Activated CD8-positive, alpha-beta memory T cell treated with anti-CD3 and anti-CD28 coated beads, Interleukin-2, amount 10 ng/mL, durations not matched to agents 7 days and 5 days (primary cell): ENCODE data around the gene SRGAP1. TPM values are rescaled to one million over a fixed set of nuclear protein-coding genes. Genes with fewer than 3 reads are reported as not detected.

ENCODE experiments used
- ATAC-seq: fragments of 150-1000 bp; cut with Tn5 transposase; one replicate; pipeline ENCODE4 v1.10.0; 2021; ENCODE audit warnings: moderate library complexity
- CTCF ChIA-PET: fragments of 350-600 bp; sonication (Branson Sonifier 250); formaldehyde crosslinking; loops from one replicate; lab custom pipeline; 2021; ENCODE audit warnings: antibody characterized with exemption; lab: Charles Lee
- DNase-seq: peaks from one replicate; pipeline ENCODE4 v3.0.0-alpha.2; 2020
- H3K27ac Mint-ChIP-seq: one replicate; pipeline ENCODE4 v1.8.0; 2021; ENCODE audit warnings: mild to moderate bottlenecking, mixed read lengths
- H3K27me3 Mint-ChIP-seq: one replicate; pipeline ENCODE4 v1.8.0; 2021; ENCODE audit warnings: mixed read lengths
- H3K36me3 Mint-ChIP-seq: one replicate; pipeline ENCODE4 v1.8.0; 2021; ENCODE audit warnings: mild to moderate bottlenecking, mixed read lengths
- H3K4me1 Mint-ChIP-seq: one replicate; pipeline ENCODE4 v1.8.0; 2021; ENCODE audit warnings: mixed read lengths
- H3K4me3 Mint-ChIP-seq: one replicate; pipeline ENCODE4 v1.8.0; 2021; ENCODE audit warnings: mild to moderate bottlenecking, moderate library complexity, mixed read lengths
- H3K9me3 Mint-ChIP-seq: one replicate; pipeline ENCODE4 v1.8.0; 2022; ENCODE audit warnings: low read depth, mixed read lengths
- total RNA-seq, 2 experiments: library from RNA; stranded (reverse); gene quantifications; one replicate each; pipeline ENCODE4 v1.2.3, GENCODE V29; 2021

The SRGAP1 gene
- total RNA-seq, 2 experiments from 2014 or later, result 0.14 TPM; not detected in 1

GRCh38 chr12:63909746-63910145 lies 65.2 kb downstream of the SRGAP1 start:
- peaks cover 4% of the 10 kb centered on the region for H3K27me3 Mint-ChIP-seq
- ATAC-seq, result no peak

GRCh38 chr12:63911341-63911740 lies 66.8 kb downstream of the SRGAP1 start:
- Mint-ChIP-seq H3K4me1 (no peaks in the 10 kb centered on the region), H3K36me3 (no peaks in the 10 kb centered on the region), H3K9me3 (no peaks in the 10 kb centered on the region), H3K4me3 (no peak overlapping the region), H3K27me3 (peaks cover 13% of the 10 kb centered on the region), H3K27ac (no peak overlapping the region)
- ATAC-seq, result no peak
- CTCF ChIA-PET, result no interaction called here
- no peak for DNase-seq

More at GRCh38 chr12:63909746-63910145, 65.2 kb downstream of the SRGAP1 start:
- no peaks in the 10 kb centered on the region for H3K9me3 Mint-ChIP-seq
- CTCF ChIA-PET, result no interaction called here
- H3K4me3 Mint-ChIP-seq, result no peak overlapping the region
- H3K4me1 Mint-ChIP-seq, result no peaks in the 10 kb centered on the region
- no peak overlapping the region for H3K27ac Mint-ChIP-seq
- no peak for DNase-seq
- no peaks in the 10 kb centered on the region for H3K36me3 Mint-ChIP-seq

- DNase-seq (no peak), ATAC-seq (no peak)
- no peaks in the 10 kb centered on the region for H3K4me1 Mint-ChIP-seq
- H3K9me3 Mint-ChIP-seq, result no peaks in the 10 kb centered on the region
- H3K4me3 Mint-ChIP-seq, result no peak overlapping the region
- no peak overlapping the region for H3K27ac Mint-ChIP-seq
- no peaks in the 10 kb centered on the region for H3K36me3 Mint-ChIP-seq
- H3K27me3 Mint-ChIP-seq, result peaks cover 13% of the 10 kb centered on the region
- CTCF ChIA-PET, result no interaction called here
Observed at GRCh38 chr12:63912651-63913050, 68.2 kb downstream of the SRGAP1 start.

GRCh38 chr12:63913929-63914328 lies 69.4 kb downstream of the SRGAP1 start:
- Mint-ChIP-seq H3K27ac (no peak overlapping the region), H3K9me3 (no peaks in the 10 kb centered on the region), H3K27me3 (peaks cover 13% of the 10 kb centered on the region), H3K4me3 (no peak overlapping the region), H3K4me1 (no peaks in the 10 kb centered on the region), H3K36me3 (no peaks in the 10 kb centered on the region)
- no peak for ATAC-seq
- CTCF ChIA-PET, result no interaction called here
- DNase-seq, result no peak

GRCh38 chr12:63915105-63915800 lies 70.8 kb downstream of the SRGAP1 start:
- H3K4me1 Mint-ChIP-seq, result no peaks in the 10 kb centered on the region
- no peak for ATAC-seq
- peaks cover 13% of the 10 kb centered on the region for H3K27me3 Mint-ChIP-seq
- H3K9me3 Mint-ChIP-seq, result no peaks in the 10 kb centered on the region
- CTCF ChIA-PET, result interaction anchor here (0.6 kb wide), 1 partner anchor 470 kb away, joined by 3 read pairs; no protein-coding TSS in a partner anchor
- DNase-seq, result no peak
- no peak overlapping the region for H3K27ac Mint-ChIP-seq
- no peak overlapping the region for H3K4me3 Mint-ChIP-seq
- no peaks in the 10 kb centered on the region for H3K36me3 Mint-ChIP-seq

- no peaks in the 10 kb centered on the region for H3K9me3 Mint-ChIP-seq
- H3K27ac Mint-ChIP-seq, result no peak overlapping the region
- H3K36me3 Mint-ChIP-seq, result no peaks in the 10 kb centered on the region
- H3K4me1 Mint-ChIP-seq, result no peaks in the 10 kb centered on the region
- DNase-seq (no peak), ATAC-seq (no peak)
- no peak overlapping the region for H3K4me3 Mint-ChIP-seq
- H3K27me3 Mint-ChIP-seq, result peaks cover 16% of the 10 kb centered on the region
- CTCF ChIA-PET, result no interaction called here
Observed at GRCh38 chr12:63916561-63917476, 72.3 kb downstream of the SRGAP1 start.

- Mint-ChIP-seq H3K27me3 (peaks cover 16% of the 10 kb centered on the region), H3K36me3 (no peaks in the 10 kb centered on the region), H3K4me3 (no peak overlapping the region), H3K27ac (no peak overlapping the region), H3K9me3 (no peaks in the 10 kb centered on the region), H3K4me1 (no peaks in the 10 kb centered on the region)
- CTCF ChIA-PET, result no interaction called here
- DNase-seq (no peak), ATAC-seq (no peak)
Observed at GRCh38 chr12:63917477-63917862, 73.0 kb downstream of the SRGAP1 start.

GRCh38 chr12:63917864-63918799 lies 73.6 kb downstream of the SRGAP1 start:
- ATAC-seq (no peak), DNase-seq (no peak)
- Mint-ChIP-seq H3K27ac (no peak overlapping the region), H3K36me3 (no peaks in the 10 kb centered on the region), H3K27me3 (peaks cover 16% of the 10 kb centered on the region), H3K9me3 (no peaks in the 10 kb centered on the region), H3K4me1 (no peaks in the 10 kb centered on the region), H3K4me3 (no peak overlapping the region)
- CTCF ChIA-PET, result no interaction called here

- Mint-ChIP-seq H3K36me3 (no peaks in the 10 kb centered on the region), H3K9me3 (no peaks in the 10 kb centered on the region), H3K4me1 (no peaks in the 10 kb centered on the region), H3K27me3 (peaks cover 15% of the 10 kb centered on the region), H3K4me3 (no peak overlapping the region), H3K27ac (no peak overlapping the region)
- CTCF ChIA-PET, result no interaction called here
- DNase-seq (no peak), ATAC-seq (no peak)
Observed at GRCh38 chr12:63918800-63919300, 74.3 kb downstream of the SRGAP1 start.

GRCh38 chr12:63919756-63920155 lies 75.3 kb downstream of the SRGAP1 start:
- no peak overlapping the region for H3K27ac Mint-ChIP-seq
- CTCF ChIA-PET, result no interaction called here
- H3K9me3 Mint-ChIP-seq, result no peaks in the 10 kb centered on the region
- DNase-seq (no peak), ATAC-seq (no peak)
- H3K36me3 Mint-ChIP-seq, result no peaks in the 10 kb centered on the region
- peaks cover 12% of the 10 kb centered on the region for H3K27me3 Mint-ChIP-seq
- no peak overlapping the region for H3K4me3 Mint-ChIP-seq
- H3K4me1 Mint-ChIP-seq, result no peaks in the 10 kb centered on the region

GRCh38 chr12:63921157-63921556 lies 76.7 kb downstream of the SRGAP1 start:
- H3K9me3 Mint-ChIP-seq, result no peaks in the 10 kb centered on the region
- CTCF ChIA-PET, result no interaction called here
- no peaks in the 10 kb centered on the region for H3K4me1 Mint-ChIP-seq
- H3K27me3 Mint-ChIP-seq, result peaks cover 3% of the 10 kb centered on the region
- no peaks in the 10 kb centered on the region for H3K36me3 Mint-ChIP-seq
- no peak overlapping the region for H3K4me3 Mint-ChIP-seq
- ATAC-seq, result no peak
- no peak overlapping the region for H3K27ac Mint-ChIP-seq
- DNase-seq, result no peak

- no peaks in the 10 kb centered on the region for H3K36me3 Mint-ChIP-seq
- H3K27me3 Mint-ChIP-seq, result peaks cover 3% of the 10 kb centered on the region
- no peak for ATAC-seq
- no peak overlapping the region for H3K4me3 Mint-ChIP-seq
- H3K27ac Mint-ChIP-seq, result no peak overlapping the region
- no peaks in the 10 kb centered on the region for H3K4me1 Mint-ChIP-seq
- CTCF ChIA-PET, result no interaction called here
- no peaks in the 10 kb centered on the region for H3K9me3 Mint-ChIP-seq
- DNase-seq, result no peak
Observed at GRCh38 chr12:63922474-63922873, 78.0 kb downstream of the SRGAP1 start.

- CTCF ChIA-PET, result no interaction called here
- H3K27me3 Mint-ChIP-seq, result peaks cover 7% of the 10 kb centered on the region
- ATAC-seq, result no peak
Observed at GRCh38 chr12:63924781-63925180, 80.3 kb downstream of the SRGAP1 start.

More at GRCh38 chr12:63924781-63925180, 80.3 kb downstream of the SRGAP1 start:
- Mint-ChIP-seq H3K27ac (no peak overlapping the region), H3K36me3 (no peaks in the 10 kb centered on the region), H3K4me1 (no peaks in the 10 kb centered on the region), H3K9me3 (no peaks in the 10 kb centered on the region), H3K4me3 (no peak overlapping the region)
- DNase-seq, result no peak
